Measurements from ENCODE around the gene EPB41L1. TPM values are rescaled to one million over a fixed set of nuclear protein-coding genes. Genes with fewer than 3 reads are reported as not detected.

EPB41L1 gene
- total and polyA plus RNA-seq, 2 experiments from 2014 or later, result 17.0 to 19.2 TPM

DNA sequence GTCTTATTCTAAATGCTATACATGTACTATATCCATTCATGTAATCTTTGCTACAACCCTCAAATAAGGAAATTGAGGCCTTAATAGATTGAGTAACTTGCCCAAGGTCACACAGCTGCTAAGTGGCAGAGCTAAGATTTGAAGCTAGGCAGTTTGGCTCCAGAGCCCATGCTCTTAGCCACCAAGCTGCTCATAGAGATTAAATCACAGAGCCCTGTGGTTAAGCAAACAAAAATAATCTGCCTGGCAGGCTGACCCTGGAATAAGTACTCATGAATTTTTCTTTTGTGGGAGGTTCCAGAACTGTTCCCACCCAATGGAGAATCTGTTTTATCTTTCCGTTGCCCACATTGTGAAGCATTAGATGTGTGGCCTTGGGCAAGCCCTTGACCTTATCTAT lies 89.2 kb downstream of the EPB41L1 start:
- no peak for TF ChIP-seq EZH2 (IDR thresholded peaks at IDR 0.05; ENCODE audit: insufficient read depth, poor library complexity, severe bottlenecking)
- no peak for TF ChIP-seq EZH2phosphoT487 (IDR thresholded peaks at IDR 0.05; ENCODE audit: insufficient read depth, low read depth)
- H3K9ac ChIP-seq, result no peak overlapping the region
- WGBS, 2 experiments (ENCODE audit: low coverage in 1 of 2, low lambda C conversion rate in 2 of 2, missing lambda C conversion rate in 2 of 2), result 18 to 26% methylated on average over 1 of the region's 1 CpG
- no peak overlapping the region for H3K4me3 ChIP-seq
- in situ Hi-C loops (cut with MboI), result no loop called here
- H3K9me3 ChIP-seq (ENCODE audit: low read depth), result no peaks in the 10 kb centered on the region
- no peaks in the 10 kb centered on the region for H3K4me1 ChIP-seq (ENCODE audit: insufficient read depth)
- peaks cover 87% of the 10 kb centered on the region for H3K79me2 ChIP-seq (ENCODE audit: insufficient read depth)
- no peak overlapping the region for H3K4me2 ChIP-seq (ENCODE audit: unreplicated experiment)
- H3F3A ChIP-seq (ENCODE audit: insufficient read depth), result no peaks in the 10 kb centered on the region
- H3K9me2 ChIP-seq (ENCODE audit: insufficient read depth), result no peaks in the 10 kb centered on the region
- H3K36me3 ChIP-seq (ENCODE audit: low read depth), result peaks cover 52% of the 10 kb centered on the region; the same call in 1 of the 2 replicates
- H3K27me3 ChIP-seq (replicated peaks; ENCODE audit: insufficient read depth), result no peaks in the 10 kb centered on the region
- DNase-seq, result no peak
- H4K20me1 ChIP-seq (ENCODE audit: insufficient read depth), result no peaks in the 10 kb centered on the region
- H2AFZ ChIP-seq, result no peak overlapping the region
- H3K27ac ChIP-seq, result no peak overlapping the region

DNA sequence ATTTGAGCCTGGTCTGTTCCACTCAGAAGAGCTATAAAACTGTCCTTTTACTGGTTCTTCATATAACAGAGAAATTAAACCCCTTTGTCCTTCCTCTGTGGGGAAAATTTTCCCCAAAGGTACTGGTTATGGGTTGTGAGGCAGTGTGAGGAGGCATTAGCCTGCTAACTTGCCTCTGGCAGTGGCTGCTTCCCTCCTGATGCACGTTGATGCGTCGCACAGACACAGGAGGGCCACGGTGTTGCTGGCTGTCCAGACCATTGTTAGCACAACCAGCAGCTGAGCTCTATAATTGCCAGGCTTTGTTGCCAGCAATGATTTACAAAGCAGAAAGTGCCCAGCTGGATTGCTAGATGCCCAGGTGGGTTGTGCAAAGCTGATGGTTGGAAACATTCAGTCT lies 91.9 kb downstream of the EPB41L1 start:
- in situ Hi-C loops (cut with MboI), result no loop called here
- H3K36me3 ChIP-seq (ENCODE audit: low read depth), result peaks cover 58% of the 10 kb centered on the region; the same call in 1 of the 2 replicates
- no peaks in the 10 kb centered on the region for H3K9me2 ChIP-seq (ENCODE audit: insufficient read depth)
- no peaks in the 10 kb centered on the region for H3K4me1 ChIP-seq (ENCODE audit: insufficient read depth)
- no peak overlapping the region for H3K9ac ChIP-seq
- TF ChIP-seq EZH2phosphoT487 (IDR thresholded peaks at IDR 0.05; ENCODE audit: insufficient read depth, low read depth) (no peak), EZH2 (IDR thresholded peaks at IDR 0.05; ENCODE audit: insufficient read depth, poor library complexity, severe bottlenecking) (no peak)
- DNase-seq, result no peak
- peaks cover 85% of the 10 kb centered on the region for H3K79me2 ChIP-seq (ENCODE audit: insufficient read depth)
- H3K27ac ChIP-seq, result no peak overlapping the region
- no peak overlapping the region for H3K4me3 ChIP-seq
- H3F3A ChIP-seq (ENCODE audit: insufficient read depth), result no peaks in the 10 kb centered on the region
- H4K20me1 ChIP-seq (ENCODE audit: insufficient read depth), result no peaks in the 10 kb centered on the region
- 91 to 94% methylated on average over 4 of the region's 4 CpGs for WGBS, 2 experiments (ENCODE audit: low coverage in 1 of 2, low lambda C conversion rate in 2 of 2, missing lambda C conversion rate in 2 of 2)
- no peak overlapping the region for H2AFZ ChIP-seq
- H3K4me2 ChIP-seq (ENCODE audit: unreplicated experiment), result no peak overlapping the region
- no peaks in the 10 kb centered on the region for H3K9me3 ChIP-seq (ENCODE audit: low read depth)
- H3K27me3 ChIP-seq (replicated peaks; ENCODE audit: insufficient read depth), result no peaks in the 10 kb centered on the region

DNA sequence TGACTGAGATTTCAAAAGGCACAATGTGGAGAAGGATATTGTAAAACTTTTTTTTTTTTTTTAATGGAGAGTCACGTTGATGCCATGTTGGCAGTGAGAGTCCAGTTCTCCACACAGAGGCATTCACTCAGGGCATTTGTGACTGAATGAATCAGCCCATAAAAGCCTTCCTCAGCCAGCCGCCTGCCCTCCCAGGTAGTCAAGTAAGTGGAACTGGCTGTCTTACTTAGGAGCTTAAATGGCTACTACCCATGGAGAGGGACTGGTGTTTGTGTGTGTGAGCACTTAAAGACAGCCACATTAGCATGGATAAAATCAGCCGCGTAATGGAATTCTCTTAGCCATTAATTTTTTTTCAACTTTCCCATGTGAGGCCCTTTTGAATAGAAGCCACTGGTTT lies 94.3 kb downstream of the EPB41L1 start:
- no peaks in the 10 kb centered on the region for H3K4me1 ChIP-seq (ENCODE audit: insufficient read depth)
- H3K27ac ChIP-seq, result no peak overlapping the region
- no peaks in the 10 kb centered on the region for H4K20me1 ChIP-seq (ENCODE audit: insufficient read depth)
- H3K9ac ChIP-seq, result no peak overlapping the region
- 77 to 85% methylated on average over 4 of the region's 4 CpGs for WGBS, 2 experiments (ENCODE audit: low coverage in 1 of 2, low lambda C conversion rate in 2 of 2, missing lambda C conversion rate in 2 of 2)
- H3K9me3 ChIP-seq (ENCODE audit: low read depth), result no peaks in the 10 kb centered on the region
- TF ChIP-seq EZH2phosphoT487 (IDR thresholded peaks at IDR 0.05; ENCODE audit: insufficient read depth, low read depth) (no peak), EZH2 (IDR thresholded peaks at IDR 0.05; ENCODE audit: insufficient read depth, poor library complexity, severe bottlenecking) (no peak)
- no peaks in the 10 kb centered on the region for H3K9me2 ChIP-seq (ENCODE audit: insufficient read depth)
- peaks cover 50% of the 10 kb centered on the region; the same call in 1 of the 2 replicates for H3K36me3 ChIP-seq (ENCODE audit: low read depth)
- no peak overlapping the region for H3K4me2 ChIP-seq (ENCODE audit: unreplicated experiment)
- H2AFZ ChIP-seq, result no peak overlapping the region
- H3K27me3 ChIP-seq (replicated peaks; ENCODE audit: insufficient read depth), result no peaks in the 10 kb centered on the region
- H3K4me3 ChIP-seq, result no peak overlapping the region
- H3F3A ChIP-seq (ENCODE audit: insufficient read depth), result no peaks in the 10 kb centered on the region
- no peak for DNase-seq
- peaks cover 65% of the 10 kb centered on the region for H3K79me2 ChIP-seq (ENCODE audit: insufficient read depth)
- in situ Hi-C loops (cut with MboI), result no loop called here

- Histone ChIP-seq H3K9ac (no peak overlapping the region), H4K20me1 (ENCODE audit: insufficient read depth) (no peaks in the 10 kb centered on the region), H3K4me3 (no peak overlapping the region), H3K9me2 (ENCODE audit: insufficient read depth) (no peaks in the 10 kb centered on the region), H3K4me2 (ENCODE audit: unreplicated experiment) (no peak overlapping the region), H3F3A (ENCODE audit: insufficient read depth) (no peaks in the 10 kb centered on the region), H3K4me1 (ENCODE audit: insufficient read depth) (no peaks in the 10 kb centered on the region), H3K79me2 (ENCODE audit: insufficient read depth) (peaks cover 60% of the 10 kb centered on the region), H3K27me3 (replicated peaks; ENCODE audit: insufficient read depth) (no peaks in the 10 kb centered on the region), H3K27ac (no peak overlapping the region), H3K9me3 (ENCODE audit: low read depth) (no peaks in the 10 kb centered on the region), H2AFZ (no peak overlapping the region), H3K36me3 (ENCODE audit: low read depth) (peaks cover 49% of the 10 kb centered on the region; the same call in 1 of the 2 replicates)
- TF ChIP-seq EZH2 (IDR thresholded peaks at IDR 0.05; ENCODE audit: insufficient read depth, poor library complexity, severe bottlenecking) (no peak), EZH2phosphoT487 (IDR thresholded peaks at IDR 0.05; ENCODE audit: insufficient read depth, low read depth) (no peak)
- 83 to 88% methylated on average over 3 of the region's 3 CpGs for WGBS, 2 experiments (ENCODE audit: low coverage in 1 of 2, low lambda C conversion rate in 2 of 2, missing lambda C conversion rate in 2 of 2)
- no peak for DNase-seq
- in situ Hi-C loops (cut with MboI), result no loop called here
These were observed 94.9 kb downstream of the EPB41L1 start for GRCh38 chr20:36249450-36249849.

DNA sequence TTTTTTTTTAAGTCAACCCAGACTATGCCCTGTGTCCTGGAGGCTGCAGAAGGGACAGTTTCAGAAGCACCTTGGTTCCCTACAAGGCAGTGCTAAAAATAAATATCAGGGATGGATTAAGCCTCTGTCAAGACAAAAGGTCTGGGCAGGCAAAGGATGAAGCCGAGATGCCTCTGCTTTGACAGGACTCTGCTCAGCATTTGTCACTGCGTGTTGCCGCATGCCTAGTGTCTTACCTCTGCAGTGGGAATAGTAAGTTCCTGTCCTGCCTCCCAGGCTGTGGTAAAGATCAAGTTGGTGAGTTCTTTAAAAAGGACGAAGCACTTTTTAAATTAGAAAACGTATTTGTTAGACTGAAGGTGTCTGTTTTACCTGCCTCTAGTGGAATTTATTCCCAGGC lies 96.9 kb downstream of the EPB41L1 start:
- Histone ChIP-seq H3K4me2 (ENCODE audit: unreplicated experiment) (no peak overlapping the region), H3F3A (ENCODE audit: insufficient read depth) (no peaks in the 10 kb centered on the region)

More for the DNA sequence above, 96.9 kb downstream of the EPB41L1 start:
- Histone ChIP-seq H3K9me3 (ENCODE audit: low read depth) (no peaks in the 10 kb centered on the region), H3K9ac (no peak overlapping the region), H3K4me3 (no peak overlapping the region), H3K27me3 (replicated peaks; ENCODE audit: insufficient read depth) (no peaks in the 10 kb centered on the region), H3K36me3 (ENCODE audit: low read depth) (peaks cover 32% of the 10 kb centered on the region; the same call in 1 of the 2 replicates), H3K79me2 (ENCODE audit: insufficient read depth) (peaks cover 46% of the 10 kb centered on the region), H3K9me2 (ENCODE audit: insufficient read depth) (no peaks in the 10 kb centered on the region), H4K20me1 (ENCODE audit: insufficient read depth) (no peaks in the 10 kb centered on the region), H2AFZ (no peak overlapping the region), H3K27ac (no peak overlapping the region), H3K4me1 (ENCODE audit: insufficient read depth) (no peaks in the 10 kb centered on the region)
- 83 to 85% methylated on average over 5 of the region's 5 CpGs for WGBS, 2 experiments (ENCODE audit: low coverage in 1 of 2, low lambda C conversion rate in 2 of 2, missing lambda C conversion rate in 2 of 2)
- TF ChIP-seq EZH2 (IDR thresholded peaks at IDR 0.05; ENCODE audit: insufficient read depth, poor library complexity, severe bottlenecking) (no peak), EZH2phosphoT487 (IDR thresholded peaks at IDR 0.05; ENCODE audit: insufficient read depth, low read depth) (no peak)
- DNase-seq, result no peak
- in situ Hi-C loops (cut with MboI), result no loop called here
